HEK293 (cell line): ENCODE results near the gene ZNF425.

Source experiments
- CTCF ChIA-PET: fragments of 350-600 bp; formaldehyde crosslinking; extraction: SDS; loops from one replicate; lab custom pipeline; 2021; ENCODE audit warnings: antibody characterized with exemption; lab: Yijun Ruan, JAX
- POLR2A ChIA-PET: fragments of 300-600 bp; formaldehyde crosslinking; extraction: SDS; loops from one replicate; lab custom pipeline; 2020; ENCODE audit warnings: antibody characterized with exemption, inconsistent platforms; lab: Yijun Ruan, JAX
- H3K27ac ChIP-seq: fragments of 200-500 bp; sonication (Bioruptor generic); 2 replicates; pipeline ENCODE4 v1.5.1; 2014; ENCODE audit warnings: low read depth, low read length, control low read depth, inconsistent platforms; ENCODE audit errors: extremely low read depth
- H3K36me3 ChIP-seq, 2 experiments: fragments of 200-500 bp in 1 of 2; sonication (Bioruptor generic) in 1 of 2; 1 replicate in 1 of 2; 2 replicates in 1 of 2; pipeline ENCODE4 v1.5.1; 2014 to 2017; ENCODE audit warnings: inconsistent platforms in 2 of 2, low read length in 2 of 2; ENCODE audit not compliant: control insufficient read depth in 2 of 2, insufficient read depth in 1 of 2
- H3K4me1 ChIP-seq: fragments of 200-500 bp; sonication (Bioruptor generic); 2 replicates; pipeline ENCODE4 v1.5.1; 2014; ENCODE audit warnings: mild to moderate bottlenecking, low read length, inconsistent platforms; ENCODE audit not compliant: control insufficient read depth, insufficient read depth
- H3K4me3 ChIP-seq: 2 replicates; pipeline ENCODE4 v1.5.1; 2011; ENCODE audit warnings: low read depth, mild to moderate bottlenecking, control low read depth, low read length, moderate library complexity
- H3K9me3 ChIP-seq: fragments of 200-500 bp; sonication (Bioruptor generic); 2 replicates; pipeline ENCODE4 v1.5.1; 2014; ENCODE audit warnings: low read depth, low read length, inconsistent platforms; ENCODE audit not compliant: control insufficient read depth, insufficient read depth
- HOXC10 ChIP-seq: sonication (generic); formaldehyde crosslinking; IDR thresholded peaks from 2 replicates; pipeline ENCODE4 v1.8.1; 2023; ENCODE audit warnings: mild to moderate bottlenecking, missing genetic modification reagents
- PBX3 ChIP-seq: sonication (generic); formaldehyde crosslinking; IDR thresholded peaks from 2 replicates; pipeline ENCODE4 v1.8.1; 2022; ENCODE audit warnings: mild to moderate bottlenecking, moderate library complexity, missing genetic modification reagents
- PRDM1 ChIP-seq: fragments of 450-650 bp; formaldehyde crosslinking; IDR thresholded peaks from 2 replicates; pipeline ENCODE4; 2016; ENCODE audit warnings: missing biosample characterization, missing genetic modification characterization
- TSHZ1 ChIP-seq: fragments of 450-650 bp; formaldehyde crosslinking; IDR thresholded peaks from 2 replicates; pipeline ENCODE4 v1.5.1; 2016; ENCODE audit warnings: missing biosample characterization, missing genetic modification characterization, borderline replicate concordance
- ZBTB11 ChIP-seq: fragments of 450-650 bp; formaldehyde crosslinking; conservative IDR thresholded peaks from 2 replicates; pipeline ENCODE4 v1.5.1; 2016; ENCODE audit warnings: low read depth, missing biosample characterization, missing genetic modification characterization
- ZBTB17 ChIP-seq: fragments of 450-650 bp; formaldehyde crosslinking; IDR thresholded peaks from 2 replicates; pipeline ENCODE4 v1.5.1; 2016; ENCODE audit warnings: missing biosample characterization, missing genetic modification characterization
- ZFP41 ChIP-seq: fragments of 450-650 bp; formaldehyde crosslinking; IDR thresholded peaks from 2 replicates; pipeline ENCODE4 v1.5.1; 2016; ENCODE audit warnings: missing biosample characterization, missing genetic modification characterization, borderline replicate concordance
- ZNF155 ChIP-seq: fragments of 450-650 bp; formaldehyde crosslinking; IDR thresholded peaks from 2 replicates; pipeline ENCODE4 v1.5.1; 2016; ENCODE audit warnings: missing biosample characterization, missing genetic modification characterization
- ZNF157 ChIP-seq: fragments of 450-650 bp; formaldehyde crosslinking; IDR thresholded peaks from 2 replicates; pipeline ENCODE4 v1.5.1; 2016; ENCODE audit warnings: missing biosample characterization, missing genetic modification characterization
- ZNF175 ChIP-seq: fragments of 450-650 bp; formaldehyde crosslinking; IDR thresholded peaks from 2 replicates; pipeline ENCODE4 v1.5.1; 2016; ENCODE audit warnings: missing biosample characterization, missing genetic modification characterization
- ZNF18 ChIP-seq: fragments of 450-650 bp; formaldehyde crosslinking; IDR thresholded peaks from 2 replicates; pipeline ENCODE4 v1.5.1; 2016; ENCODE audit warnings: missing biosample characterization, missing genetic modification characterization
- ZNF19 ChIP-seq: fragments of 450-650 bp; formaldehyde crosslinking; IDR thresholded peaks from 2 replicates; pipeline ENCODE4; 2016; ENCODE audit warnings: missing biosample characterization, missing genetic modification characterization, low read depth
- ZNF223 ChIP-seq: fragments of 450-650 bp; formaldehyde crosslinking; IDR thresholded peaks from 2 replicates; pipeline ENCODE4 v1.5.1; 2016; ENCODE audit warnings: missing biosample characterization, missing genetic modification characterization
- ZNF302 ChIP-seq: fragments of 450-650 bp; formaldehyde crosslinking; IDR thresholded peaks from 2 replicates; pipeline ENCODE4 v1.5.1; 2016; ENCODE audit warnings: missing biosample characterization, missing genetic modification characterization, low read depth
- ZNF341 ChIP-seq: fragments of 450-650 bp; formaldehyde crosslinking; IDR thresholded peaks from 2 replicates; pipeline ENCODE4; 2016; ENCODE audit warnings: low read depth, missing biosample characterization, missing genetic modification characterization
- ZNF48 ChIP-seq: fragments of 450-650 bp; formaldehyde crosslinking; IDR thresholded peaks from 2 replicates; pipeline ENCODE4 v1.5.1; 2016; ENCODE audit warnings: missing biosample characterization, missing genetic modification characterization
- ZNF501 ChIP-seq: fragments of 450-650 bp; formaldehyde crosslinking; IDR thresholded peaks from 2 replicates; pipeline ENCODE4 v1.5.1; 2016; ENCODE audit warnings: missing biosample characterization, missing genetic modification characterization
- ZNF585B ChIP-seq: fragments of 450-650 bp; formaldehyde crosslinking; IDR thresholded peaks from 2 replicates; pipeline ENCODE4 v1.5.1; 2016; ENCODE audit warnings: missing biosample characterization, missing genetic modification characterization
- ZNF658 ChIP-seq: fragments of 450-650 bp; formaldehyde crosslinking; IDR thresholded peaks from 2 replicates; pipeline ENCODE4; 2016; ENCODE audit warnings: missing biosample characterization, missing genetic modification characterization
- ZNF776 ChIP-seq: fragments of 450-650 bp; formaldehyde crosslinking; IDR thresholded peaks from 2 replicates; pipeline ENCODE4 v1.5.0; 2017; ENCODE audit warnings: missing biosample characterization, missing genetic modification characterization, borderline replicate concordance

Gene ZNF425

GRCh38 chr7:149125189-149125862 lies 798 bp downstream of the ZNF425 start (continued):
- no peak for TF ChIP-seq ZBTB11 (tag by site-specific recombination)
- TF ChIP-seq ZNF776 (tag by site-specific recombination), result no peak
- TF ChIP-seq ZNF501 (tag by site-specific recombination), result no peak
- no peak for TF ChIP-seq ZNF223
- TF ChIP-seq ZNF48 (tag by site-specific recombination), result no peak

- CTCF ChIA-PET, result no interaction called here
- Histone ChIP-seq H3K4me3 (no peak overlapping the region), H3K4me1 (no peaks in the 10 kb centered on the region), H3K9me3 (no peaks in the 10 kb centered on the region), H3K36me3 (peaks cover 0 to 1% of the 10 kb centered on the region in 2 experiments; a peak in 2 of 3 replicates), H3K27ac (no peak overlapping the region)
- POLR2A ChIA-PET, result no interaction called here
- TF ChIP-seq ZNF157 (tag by site-specific recombination) (no peak), ZNF302 (tag by site-specific recombination) (no peak), ZNF19 (tag by site-specific recombination) (no peak), ZNF585B (tag by site-specific recombination) (no peak), ZNF175 (tag by site-specific recombination) (no peak), PRDM1 (tag by site-specific recombination) (no peak), TSHZ1 (tag by site-specific recombination) (no peak), ZNF341 (no peak), ZFP41 (tag by site-specific recombination) (no peak), ZNF501 (tag by site-specific recombination) (no peak), ZNF658 (tag by site-specific recombination) (no peak), ZNF155 (no peak), PBX3 (CRISPR knock-in tag) (no peak), ZNF18 (tag by site-specific recombination) (no peak), ZBTB17 (tag by site-specific recombination) (no peak), HOXC10 (CRISPR knock-in tag) (no peak)
These were observed 16.2 kb downstream of the ZNF425 start for GRCh38 chr7:149109969-149110368.
